ENCODE measurements around the gene MME.

MME gene

DNA sequence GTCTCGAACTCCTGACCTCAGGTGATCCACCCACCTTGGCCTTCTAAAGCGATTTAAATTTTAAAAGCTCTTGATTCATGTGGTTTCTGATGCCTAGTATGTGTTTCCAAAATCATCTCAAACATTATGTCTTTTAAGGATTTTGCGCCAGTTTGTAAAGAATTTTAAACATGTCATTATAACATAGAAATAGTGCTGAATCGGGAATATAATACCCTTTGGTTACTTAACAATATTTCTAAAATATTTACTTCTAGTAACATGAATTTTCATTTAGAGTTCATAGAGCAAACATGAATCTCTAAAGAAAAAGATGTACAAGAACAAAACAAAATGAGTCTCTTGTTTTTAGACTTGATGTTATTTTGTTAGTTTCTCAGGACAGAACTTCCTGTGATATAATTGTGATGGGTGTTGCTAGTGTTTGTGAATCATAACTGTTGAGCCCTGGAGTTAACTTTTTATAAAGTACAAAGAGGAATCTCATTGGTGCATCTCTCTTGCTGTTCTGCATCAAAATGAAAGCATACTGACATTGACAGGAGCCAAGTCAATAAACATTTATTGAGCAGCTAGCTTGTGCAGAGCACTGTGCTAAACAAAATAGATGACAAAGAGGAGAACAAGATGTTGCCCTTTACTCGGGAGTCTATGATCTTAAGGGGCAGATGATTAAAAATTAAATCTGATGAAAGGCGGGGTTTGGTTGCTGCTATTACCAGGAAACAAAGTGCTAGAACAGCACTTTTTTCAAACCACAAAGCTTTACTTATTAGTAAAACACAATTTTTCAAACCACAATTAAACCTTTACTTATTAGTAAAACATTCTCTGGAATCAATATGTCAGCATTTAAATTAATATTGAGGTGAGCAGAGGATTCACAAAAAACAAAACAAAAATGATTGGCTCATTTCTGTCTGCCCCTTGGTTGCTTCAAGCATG lies 73.4 kb downstream of the MME start:
- no peak for DNase-seq

- DNase-seq: no peak
These were observed 74.1 kb downstream of the MME start for GRCh38 chr3:155154255-155154654.

DNA sequence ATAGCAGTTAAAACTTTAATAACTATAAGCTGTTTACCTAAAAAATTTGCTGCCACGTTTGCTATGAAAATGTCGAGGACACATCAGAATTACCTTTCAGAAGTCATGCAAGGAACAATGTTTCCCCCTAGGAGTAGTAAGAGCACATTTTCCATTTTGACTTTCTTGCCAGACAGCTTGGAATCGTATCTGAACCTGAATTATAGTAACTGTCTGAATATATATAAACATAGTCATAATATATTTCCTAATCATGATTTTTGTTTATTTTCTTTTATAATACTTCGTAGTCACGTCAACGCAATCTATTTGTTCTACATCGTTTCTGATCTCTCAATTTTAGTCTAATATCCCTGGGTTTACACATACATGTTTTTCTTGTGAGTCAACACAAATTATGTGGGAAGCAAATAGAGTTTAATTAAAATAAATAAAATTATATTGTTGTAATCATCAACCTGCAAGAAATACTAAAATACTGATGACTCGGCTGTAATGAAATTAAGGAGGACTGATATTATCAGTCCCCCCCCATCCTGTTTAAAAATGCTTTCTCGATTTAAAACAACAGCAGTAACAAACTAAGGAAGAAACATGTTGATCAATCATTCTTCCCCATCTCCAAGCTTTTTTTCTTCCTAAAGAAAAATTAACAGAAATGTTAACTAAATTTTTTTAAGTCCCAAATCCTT lies 78.4 kb downstream of the MME start:
- DNase-seq: no peak

DNA sequence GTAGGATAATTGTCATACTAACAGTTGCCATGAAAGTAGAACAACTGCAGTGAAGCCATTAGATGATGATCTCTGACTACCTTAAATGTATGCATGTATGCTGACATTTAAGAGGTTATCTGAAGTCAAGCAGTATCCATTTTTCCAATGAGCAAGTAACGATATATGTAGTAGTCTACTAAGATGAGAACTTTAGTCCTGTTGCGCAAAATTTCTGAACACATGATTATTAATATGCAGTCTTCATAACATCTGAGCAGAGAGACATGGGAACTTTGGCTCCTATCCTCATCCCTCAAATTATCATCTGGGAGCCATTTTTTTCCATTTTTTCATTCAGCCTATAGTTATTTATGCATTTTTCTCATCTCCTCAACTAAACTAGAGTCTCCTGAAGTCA lies 79.2 kb downstream of the MME start:
- no peak for DNase-seq

DNA sequence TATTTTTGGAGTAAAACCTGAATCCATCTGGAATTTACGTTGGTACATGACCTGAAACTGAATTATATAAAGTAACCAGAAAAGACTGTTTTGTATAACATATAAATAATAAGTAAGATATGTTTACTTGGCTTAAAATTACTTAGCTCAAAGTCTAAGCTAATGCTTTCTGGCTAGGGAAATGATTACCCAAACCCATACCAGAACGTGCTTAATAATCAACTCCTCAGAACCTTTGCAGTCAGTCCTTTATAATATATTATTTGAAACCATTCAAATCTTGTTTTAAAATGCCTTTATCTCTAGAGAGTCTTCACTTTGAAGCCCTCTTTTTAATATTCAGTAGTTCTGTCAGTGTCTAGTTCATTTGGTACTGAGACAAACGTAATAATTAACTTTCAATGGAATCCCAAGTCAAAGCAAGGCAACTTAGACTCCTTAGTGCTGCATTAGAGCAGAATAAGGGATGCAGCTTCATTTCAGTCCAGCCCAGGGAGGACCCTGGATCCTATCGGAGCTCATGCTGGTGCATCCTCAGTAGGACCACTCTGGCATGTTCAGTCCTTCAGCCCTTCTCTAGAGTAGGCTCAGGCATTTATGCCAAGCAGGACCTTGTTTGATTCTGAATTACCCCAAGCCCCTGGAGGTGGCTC lies 81.6 kb downstream of the MME start:
- no peak for DNase-seq

DNA sequence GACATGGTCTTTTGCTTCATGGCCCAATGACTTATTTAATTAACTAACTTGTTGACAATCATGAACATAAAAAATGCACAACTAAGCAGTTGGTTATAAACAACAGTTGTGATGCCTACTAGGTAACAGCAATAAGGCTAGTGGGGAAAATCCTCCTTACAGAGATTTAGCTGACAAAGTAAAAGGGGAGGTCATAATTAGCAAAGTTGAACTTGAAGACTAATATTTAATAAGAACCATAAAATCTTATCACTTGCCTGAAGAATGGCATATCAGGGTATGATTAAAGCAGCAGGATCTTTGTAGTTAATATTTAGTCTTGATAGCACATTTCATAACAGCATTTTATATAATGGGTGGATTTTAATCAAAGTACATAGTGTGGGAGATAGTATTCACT lies 84.2 kb downstream of the MME start:
- no peak for DNase-seq

GRCh38 chr3:155166441-155166840 lies 86.3 kb downstream of the MME start:
- no peak for DNase-seq

- DNase-seq: no peak
These were observed 89.1 kb downstream of the MME start for GRCh38 chr3:155169197-155169596.

GRCh38 chr3:155173771-155174170 lies 93.7 kb downstream of the MME start:
- no peak for DNase-seq

DNA sequence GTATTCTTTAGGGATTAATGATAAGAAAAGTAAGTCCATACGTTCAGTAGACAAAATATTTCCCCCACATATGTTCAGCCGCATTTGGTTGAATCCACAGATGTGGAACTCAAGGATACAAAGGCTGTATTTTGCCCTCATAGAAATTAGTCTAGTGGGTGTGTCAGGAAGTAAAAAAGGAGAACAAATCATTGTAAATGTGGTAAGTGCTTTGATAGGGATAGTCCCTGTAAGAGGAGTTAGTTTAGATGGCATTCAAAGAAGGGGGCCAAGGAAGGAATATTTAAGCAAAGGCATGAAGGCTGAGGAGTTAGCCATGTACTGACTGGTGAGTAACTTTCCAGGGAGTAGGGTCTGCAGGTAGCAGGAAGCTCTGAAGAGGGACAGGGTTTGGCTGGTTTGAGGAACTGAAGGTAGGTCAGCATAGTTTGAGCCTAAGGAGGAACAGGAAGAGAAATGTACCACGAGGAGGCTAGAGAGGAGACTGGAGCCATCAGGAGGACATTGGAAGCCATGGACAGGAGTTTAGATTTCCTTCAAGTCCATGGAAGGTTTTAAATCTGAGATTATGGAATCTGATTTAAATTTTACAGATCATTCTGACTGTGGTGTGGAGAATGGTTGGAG lies 98.8 kb downstream of the MME start:
- DNase-seq: no peak

DNA sequence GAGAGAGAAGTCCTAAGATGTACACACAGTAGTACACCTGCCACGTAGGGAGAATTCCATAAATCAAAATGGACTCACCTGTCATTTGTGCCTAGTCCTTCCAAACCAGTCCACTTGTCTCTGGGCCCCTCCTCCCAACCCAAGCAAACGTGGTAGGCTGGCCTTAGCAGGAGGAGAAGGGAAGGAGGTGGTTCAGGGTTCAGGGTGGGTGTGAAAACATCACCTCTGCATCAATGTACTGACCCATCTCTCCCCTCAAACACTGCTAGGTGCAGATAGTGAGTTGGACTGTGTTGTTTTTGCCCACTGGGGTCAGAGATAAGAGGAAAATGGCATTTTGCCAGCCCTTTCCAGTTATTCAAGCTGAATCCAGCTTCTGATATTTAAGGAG lies 99.3 kb downstream of the MME start:
- no peak for DNase-seq

DNA sequence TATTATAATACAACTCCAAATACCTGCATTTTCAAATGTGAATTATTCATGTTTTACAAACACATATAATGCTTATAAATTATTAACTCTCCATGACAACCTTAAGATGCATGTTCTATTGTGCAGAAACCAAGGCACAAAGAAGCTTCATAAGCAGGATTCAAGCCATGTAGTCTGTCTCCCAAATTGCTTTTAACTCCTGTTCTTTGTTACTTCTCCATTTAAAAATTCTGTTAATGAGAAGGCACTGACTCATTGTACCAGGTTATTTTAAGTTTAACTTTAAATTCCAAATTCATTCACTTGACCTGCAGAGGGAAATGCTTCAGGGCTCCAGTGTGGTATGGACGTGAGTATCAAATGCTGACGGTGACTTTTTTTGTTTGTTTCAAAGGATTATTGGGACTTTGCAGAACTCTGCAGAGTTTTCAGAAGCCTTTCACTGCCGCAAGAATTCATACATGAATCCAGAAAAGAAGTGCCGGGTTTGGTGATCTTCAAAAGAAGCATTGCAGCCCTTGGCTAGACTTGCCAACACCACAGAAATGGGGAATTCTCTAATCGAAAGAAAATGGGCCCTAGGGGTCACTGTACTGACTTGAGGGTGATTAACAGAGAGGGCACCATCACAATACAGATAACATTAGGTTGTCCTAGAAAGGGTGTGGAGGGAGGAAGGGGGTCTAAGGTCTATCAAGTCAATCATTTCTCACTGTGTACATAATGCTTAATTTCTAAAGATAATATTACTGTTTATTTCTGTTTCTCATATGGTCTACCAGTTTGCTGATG lies 100.0 kb downstream of the MME start:
- DNase-seq: no peak

DNA sequence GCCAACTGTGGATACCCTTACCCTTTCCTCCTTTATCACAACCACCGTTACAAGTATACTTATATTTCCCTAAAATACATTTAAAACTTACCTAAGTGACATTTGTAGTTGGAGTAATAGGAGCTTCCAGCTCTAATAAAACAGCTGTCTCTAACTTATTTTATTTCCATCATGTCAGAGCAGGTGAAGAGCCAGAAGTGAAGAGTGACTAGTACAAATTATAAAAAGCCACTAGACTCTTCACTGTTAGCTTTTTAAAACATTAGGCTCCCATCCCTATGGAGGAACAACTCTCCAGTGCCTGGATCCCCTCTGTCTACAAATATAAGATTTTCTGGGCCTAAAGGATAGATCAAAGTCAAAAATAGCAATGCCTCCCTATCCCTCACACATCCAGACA lies 102.3 kb downstream of the MME start:
- no peak for DNase-seq

GRCh38 chr3:155184011-155184410 lies 103.9 kb downstream of the MME start:
- DNase-seq: no peak

GRCh38 chr3:155185631-155186071 lies 105.5 kb downstream of the MME start:
- no peak for DNase-seq

GRCh38 chr3:155188031-155188430 lies 107.9 kb downstream of the MME start:
- DNase-seq: no peak

- no peak for DNase-seq
These were observed 109.4 kb downstream of the MME start for GRCh38 chr3:155189478-155189877.

DNA sequence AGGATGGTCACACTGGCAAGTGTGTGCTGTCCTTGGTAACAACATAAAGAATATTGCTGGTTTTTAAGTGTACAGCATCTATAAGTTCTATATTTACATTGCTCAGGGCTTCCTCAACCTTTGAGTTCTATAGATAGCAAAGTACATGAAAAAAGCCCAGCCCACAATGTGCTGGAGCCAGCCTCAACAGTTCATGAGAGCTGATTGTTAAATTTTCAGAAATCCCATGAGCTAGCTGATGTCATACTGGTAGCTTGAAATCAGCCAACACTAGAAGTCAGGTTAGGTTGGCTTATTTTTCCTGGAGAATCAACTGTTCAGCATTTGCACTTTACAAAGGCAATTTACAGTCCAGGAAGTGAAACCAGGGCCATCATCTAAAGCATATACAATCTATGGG lies 110.6 kb downstream of the MME start:
- DNase-seq: no peak

GRCh38 chr3:155192957-155193746 lies 113.0 kb downstream of the MME start:
- no peak for DNase-seq

- no peak for DNase-seq
These were observed 113.7 kb downstream of the MME start for GRCh38 chr3:155193868-155194267.
